ELF-1 (cell line): ENCODE data around the gene KIAA1671.
A peak's percentile ranks its signal among the peaks of the same experiment; 100 is the strongest.

Source experiments
- DNase-seq: peaks from one replicate; pipeline ENCODE4 v3.0.0-alpha.2; 2016; ENCODE audit warnings: low read depth, low spot score

KIAA1671 gene

DNA sequence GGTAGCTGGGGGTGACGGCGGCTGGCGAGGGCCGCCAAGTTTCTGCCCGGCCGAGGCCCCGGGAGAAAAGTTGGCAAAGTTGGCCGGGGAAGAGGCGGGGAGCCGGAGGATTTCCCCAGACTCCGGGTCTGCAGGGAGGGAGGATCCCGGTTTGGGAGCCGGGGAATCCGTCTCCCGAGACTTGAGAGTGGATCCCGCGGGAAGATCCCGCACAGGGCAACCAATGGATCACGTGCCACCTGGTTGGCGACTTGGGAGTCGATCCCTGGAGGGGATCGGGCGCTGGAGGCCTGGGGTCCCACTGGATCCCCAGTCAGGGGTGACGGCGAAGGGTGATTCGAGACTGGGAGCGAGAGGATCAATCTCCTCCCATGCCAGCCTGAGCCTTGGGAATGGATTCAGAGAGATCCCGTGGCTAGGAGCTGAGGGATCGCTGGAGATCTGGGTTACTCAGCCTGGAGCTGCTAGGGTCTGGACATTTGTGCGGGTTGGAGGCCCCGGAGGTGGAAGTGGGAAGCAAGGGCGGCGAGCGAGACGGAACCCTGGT is 394 bp downstream of the KIAA1671 start:
- DNase-seq = peak; percentile 85

DNA sequence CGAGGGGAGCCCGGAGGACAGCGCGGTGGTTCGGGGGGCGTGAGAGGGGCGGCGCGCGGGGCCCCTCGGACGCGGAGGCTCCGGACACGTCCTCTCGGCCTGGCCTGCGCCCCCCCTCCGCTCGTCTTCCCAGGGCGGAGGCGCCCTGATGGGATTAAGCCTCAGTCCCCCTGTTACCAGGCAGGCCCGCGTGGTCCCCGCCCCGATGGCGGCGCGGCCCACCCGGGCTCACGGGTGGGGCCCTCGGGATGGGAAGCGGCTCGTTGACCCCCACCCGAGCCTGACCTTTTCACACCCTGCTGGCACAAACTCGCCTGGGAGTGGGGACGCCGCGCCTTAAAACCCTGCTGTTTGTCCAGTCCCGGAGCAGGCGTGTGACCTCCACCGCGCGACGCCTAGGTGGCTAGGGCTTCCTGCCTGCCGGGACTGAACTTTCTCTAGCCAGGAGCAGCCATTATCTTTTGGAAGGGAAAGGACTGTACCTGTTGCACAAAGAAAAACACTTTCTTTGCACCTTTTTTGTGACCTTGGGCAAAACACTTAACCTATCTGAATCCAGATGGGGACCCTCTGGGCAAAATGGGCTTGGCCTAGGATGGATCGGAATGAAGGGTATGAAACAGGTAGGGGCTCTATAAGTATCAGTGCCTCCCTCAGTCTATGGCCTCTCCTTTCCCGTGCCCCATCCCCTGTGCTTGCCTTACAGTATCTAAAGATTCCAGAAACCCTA is 1.0 kb downstream of the KIAA1671 start:
- DNase-seq = peak; percentile 49

DNA sequence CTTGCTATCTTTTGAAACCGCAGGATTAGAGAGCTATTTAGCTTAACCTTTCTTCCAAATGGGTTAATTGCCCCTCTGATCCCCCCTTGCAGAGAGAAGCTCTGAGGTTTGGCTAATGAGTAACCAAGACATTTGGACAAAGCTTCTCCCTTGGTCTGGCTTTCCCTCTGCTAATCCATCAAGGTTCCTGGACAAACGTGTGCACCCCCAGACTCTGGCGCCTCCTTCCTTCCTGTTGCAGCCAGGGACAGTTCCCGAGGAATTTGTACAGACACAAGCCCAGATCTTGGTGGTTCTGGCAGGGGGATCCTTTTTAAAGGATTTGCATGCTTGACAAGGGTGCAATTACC is 1.6 kb downstream of the KIAA1671 start:
- DNase-seq = peak; percentile 67

DNA sequence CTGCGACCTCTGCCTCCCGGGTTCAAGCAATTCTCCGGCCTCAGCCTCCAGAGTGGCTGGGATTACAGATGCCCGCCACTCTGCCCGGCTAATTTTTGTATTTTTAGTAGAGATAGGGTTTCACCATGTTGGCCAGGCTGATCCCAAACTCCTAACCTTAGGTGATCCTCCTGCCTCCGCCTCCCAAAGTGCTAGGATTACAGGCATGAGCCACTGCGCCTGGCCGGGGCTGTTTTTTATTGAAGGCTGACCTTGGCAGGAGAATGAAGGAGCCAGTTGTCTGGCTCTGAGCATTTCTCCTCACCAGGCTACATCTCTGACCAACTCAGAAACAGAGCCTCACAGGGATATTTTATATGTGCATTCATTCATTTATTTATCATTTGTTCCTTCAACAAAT is 2.3 kb downstream of the KIAA1671 start:
- no peak for DNase-seq

DNA sequence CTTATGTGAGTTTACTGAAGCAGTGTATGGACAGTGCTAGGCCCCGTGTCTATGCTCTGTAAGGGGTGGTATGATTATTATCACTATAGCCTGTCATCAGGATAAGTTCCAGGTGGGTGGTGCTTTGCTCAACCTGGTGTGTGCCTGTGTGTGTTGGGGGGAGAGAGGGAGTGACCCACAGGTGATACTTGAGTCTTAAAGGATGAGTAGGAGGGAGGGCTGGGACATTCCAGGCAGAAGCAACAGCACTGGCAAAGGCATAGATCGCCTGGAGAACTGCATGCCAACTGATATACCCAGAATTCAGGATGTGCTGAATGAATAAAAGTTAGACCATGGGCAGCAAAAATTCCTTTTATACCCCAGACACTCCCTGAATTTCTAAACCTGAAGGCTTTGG is 4.5 kb downstream of the KIAA1671 start:
- no peak for DNase-seq

DNA sequence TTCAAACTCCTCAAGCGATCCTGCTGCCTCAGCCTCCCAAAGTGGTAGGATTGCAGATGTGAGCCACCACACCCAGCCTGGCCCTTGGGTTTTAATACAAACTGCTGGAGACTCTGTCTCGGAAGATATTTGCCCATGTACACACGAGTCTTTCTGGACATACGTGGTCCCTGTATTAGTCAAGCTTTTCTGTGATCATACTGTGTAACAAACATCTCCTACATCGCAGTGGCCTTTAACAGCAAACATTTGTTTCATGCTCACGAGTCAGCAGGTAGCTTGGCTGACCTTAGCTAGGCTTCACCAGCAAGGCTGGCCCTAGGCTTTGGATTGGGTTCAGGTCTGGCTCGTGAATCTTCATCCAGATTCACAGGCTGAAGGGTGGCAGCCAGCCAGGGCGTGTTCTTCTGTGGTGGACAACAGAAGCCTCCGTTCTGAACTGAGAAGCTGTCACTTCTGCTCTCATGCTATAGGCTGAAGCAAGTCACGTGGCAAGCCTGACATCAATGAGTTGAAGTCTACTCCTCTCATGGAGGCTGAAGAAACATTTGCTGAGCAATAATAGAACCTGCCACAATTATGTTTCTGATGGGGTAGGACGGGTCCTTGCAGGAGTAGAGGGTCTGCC is 8.8 kb downstream of the KIAA1671 start:
- DNase-seq = no peak

GRCh38 chr22:24962094-24962493 is 9.6 kb downstream of the KIAA1671 start:
- DNase-seq = no peak

DNA sequence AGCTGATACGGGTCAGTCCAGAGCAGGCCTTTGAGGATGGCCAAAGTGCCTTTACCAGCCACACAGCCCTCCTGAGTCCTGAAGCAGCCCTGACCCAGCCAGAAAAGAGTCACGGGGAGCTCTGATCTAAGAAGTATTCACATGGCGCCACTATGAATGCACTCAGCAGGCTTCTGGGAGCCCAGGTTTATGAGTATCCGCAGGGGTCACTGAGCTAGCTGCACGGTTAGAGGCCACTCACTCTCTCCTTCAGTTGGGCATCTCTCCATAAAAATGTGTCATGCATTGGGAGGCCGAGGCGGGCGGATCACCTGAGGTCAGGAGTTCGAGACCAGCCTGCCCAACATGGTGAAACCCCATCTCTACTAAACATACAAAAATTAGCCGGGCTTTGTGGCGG is 10.3 kb downstream of the KIAA1671 start:
- no peak for DNase-seq

DNA sequence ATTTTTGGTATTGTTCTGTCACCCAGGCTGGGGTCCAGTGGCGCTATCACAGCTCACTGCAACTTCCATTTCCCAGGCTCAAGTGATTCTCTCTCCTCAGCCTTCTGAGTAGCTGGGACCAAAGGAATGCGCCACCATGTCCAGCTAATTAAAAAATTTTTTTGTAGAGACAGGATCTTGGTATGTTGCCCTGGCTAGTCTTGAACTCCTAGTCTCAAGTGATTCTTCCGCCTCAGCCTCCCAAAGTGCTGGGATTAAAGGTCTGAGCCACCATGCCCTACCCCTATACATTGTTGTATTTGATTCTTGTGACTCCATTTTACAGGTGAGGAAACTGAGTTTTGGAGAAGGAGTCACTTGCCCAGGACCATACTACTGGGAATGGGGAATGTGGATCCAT is 11.9 kb downstream of the KIAA1671 start:
- DNase-seq = no peak

DNA sequence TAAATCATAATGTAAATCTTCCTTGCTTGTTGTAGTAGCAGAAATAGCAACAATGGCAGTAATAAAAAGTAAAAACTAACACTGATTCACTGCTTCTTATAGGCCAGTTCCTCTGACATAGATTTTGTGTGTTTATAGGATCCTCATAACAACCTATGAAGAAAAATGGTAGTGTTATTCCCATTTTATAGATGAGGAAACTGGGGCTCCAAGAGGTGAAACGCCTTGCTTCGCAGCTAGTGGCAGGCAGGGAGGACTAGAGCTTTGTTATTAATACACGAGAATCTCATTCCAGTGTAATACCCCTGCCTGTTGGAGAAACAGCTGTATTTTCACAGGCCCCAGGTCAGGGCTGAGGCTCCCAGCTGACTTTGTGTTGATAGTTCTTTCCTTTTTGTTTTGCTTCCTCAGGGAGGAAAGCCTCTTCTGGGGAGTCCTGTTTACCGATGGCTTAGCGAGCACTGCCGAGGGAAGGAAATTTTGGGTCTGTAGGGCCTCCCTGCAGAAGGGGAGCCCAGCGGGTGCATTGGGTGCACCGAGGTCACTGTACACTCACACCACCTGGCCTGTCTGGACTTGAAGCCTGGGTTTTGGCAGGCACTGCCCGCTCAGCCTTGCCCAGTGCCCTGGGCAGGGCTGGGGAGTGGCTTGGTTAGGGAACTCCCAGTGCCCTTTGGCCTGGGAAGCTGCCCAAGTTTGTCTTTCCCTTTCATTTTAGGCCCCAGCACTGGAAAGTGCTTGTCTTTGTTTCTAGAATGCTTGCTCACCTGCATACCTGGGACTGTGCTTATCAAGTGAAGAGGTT is 13.5 kb downstream of the KIAA1671 start:
- DNase-seq = peak; percentile 37

GRCh38 chr22:24968066-24968561 is 15.6 kb downstream of the KIAA1671 start:
- peak; percentile 83 for DNase-seq

DNA sequence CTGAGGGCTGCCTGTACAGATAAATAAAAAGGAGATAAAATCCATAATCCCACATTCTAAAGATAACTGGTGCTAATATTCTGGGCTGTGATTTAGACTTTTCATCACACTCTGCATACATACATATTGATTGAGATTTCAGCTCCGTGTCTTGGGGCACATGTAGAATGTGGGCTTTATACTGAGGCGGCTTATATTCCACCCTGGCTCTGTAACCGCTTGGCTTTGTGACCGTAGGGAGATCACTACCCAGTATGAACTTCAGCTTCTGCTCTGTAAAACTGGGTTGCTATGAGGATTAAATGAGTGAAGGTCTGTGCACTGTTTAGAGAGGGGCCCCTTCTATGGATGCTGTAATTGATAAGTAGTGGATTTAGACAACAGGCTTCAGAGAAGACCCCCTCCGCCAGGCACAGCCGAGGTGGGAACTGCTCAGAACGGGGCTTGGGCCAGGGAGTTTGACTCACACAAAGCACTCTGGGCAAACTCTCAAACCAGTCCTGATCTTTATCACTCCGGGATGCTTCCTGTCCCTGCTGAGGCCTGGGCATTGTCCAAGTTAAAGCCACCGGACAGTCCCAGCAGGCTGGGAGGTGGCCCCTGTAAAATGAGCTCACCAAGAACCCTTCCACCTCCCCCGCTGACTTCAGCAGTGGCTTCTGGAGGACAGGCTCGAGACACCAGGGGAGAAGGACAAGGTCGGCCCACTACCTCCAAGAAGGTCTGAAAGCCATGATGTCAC is 17.2 kb downstream of the KIAA1671 start:
- DNase-seq = peak; percentile 88

GRCh38 chr22:24972369-24972768 is 19.9 kb downstream of the KIAA1671 start:
- no peak for DNase-seq

DNA sequence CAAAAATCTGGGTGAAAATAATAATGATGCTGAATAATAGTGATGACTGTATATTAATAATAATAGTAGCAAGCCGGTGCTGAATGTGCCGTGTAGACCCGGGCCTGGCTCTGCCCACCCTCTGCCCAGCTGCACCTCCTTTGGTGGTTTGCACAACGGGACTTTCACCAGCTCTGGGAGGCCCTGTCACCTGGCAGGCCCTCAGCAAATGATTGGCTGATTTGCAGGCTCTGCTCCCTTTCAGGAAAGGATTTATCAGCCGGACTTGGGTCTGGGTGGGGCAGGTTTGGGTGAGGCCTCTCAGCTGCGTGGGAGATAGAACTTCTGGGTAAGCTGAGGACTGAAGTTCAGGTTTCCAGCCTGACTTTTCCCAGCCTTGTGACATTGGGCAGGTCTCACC is 21.4 kb downstream of the KIAA1671 start:
- DNase-seq = no peak

- DNase-seq = no peak
These were observed 22.7 kb downstream of the KIAA1671 start for GRCh38 chr22:24975125-24975640.

- no peak for DNase-seq
These were observed 23.4 kb downstream of the KIAA1671 start for GRCh38 chr22:24975813-24976341.

DNA sequence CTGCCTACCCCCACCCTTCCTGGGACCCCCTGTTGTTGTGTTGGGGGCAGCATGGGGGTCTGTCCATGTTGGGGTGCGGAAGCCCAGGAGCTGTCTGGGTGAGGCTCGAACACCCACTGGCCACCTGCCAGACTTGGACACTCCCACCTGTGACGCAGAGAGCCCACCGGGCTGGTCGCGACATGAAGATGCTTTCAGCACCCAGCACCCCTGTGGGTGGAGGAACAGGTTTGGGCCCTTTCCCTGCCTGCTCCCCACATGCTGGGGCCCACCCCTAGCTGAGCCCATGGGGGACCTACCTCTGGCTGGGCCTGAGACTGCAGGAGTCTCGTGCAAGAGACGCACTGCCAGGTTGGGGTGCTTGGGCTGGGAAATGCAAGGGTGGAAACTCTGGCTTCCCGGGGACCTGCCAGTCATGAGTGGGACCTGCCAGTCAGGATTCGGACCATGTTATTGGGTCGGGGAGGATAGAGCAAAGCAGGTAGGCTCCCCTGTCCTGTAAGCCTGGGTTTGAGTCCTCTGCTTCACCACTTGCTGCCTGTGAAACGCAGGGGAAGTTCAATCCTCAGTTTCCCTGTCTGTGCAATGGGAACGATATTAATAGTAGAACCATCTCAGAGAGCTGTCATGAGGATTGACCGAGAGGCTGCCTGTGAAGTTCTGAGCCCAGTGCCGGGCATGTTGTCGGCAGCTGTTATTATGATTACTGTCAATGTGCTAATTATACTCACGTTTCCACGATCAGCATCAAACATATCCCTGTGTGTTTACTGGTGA is 24.1 kb downstream of the KIAA1671 start:
- no peak for DNase-seq

GRCh38 chr22:24977370-24978221 is 25.1 kb downstream of the KIAA1671 start:
- DNase-seq = peak; percentile 77

GRCh38 chr22:24978308-24978707 is 25.8 kb downstream of the KIAA1671 start:
- DNase-seq = no peak
